ENCODE measurements around the gene ZNF292.

DNA sequence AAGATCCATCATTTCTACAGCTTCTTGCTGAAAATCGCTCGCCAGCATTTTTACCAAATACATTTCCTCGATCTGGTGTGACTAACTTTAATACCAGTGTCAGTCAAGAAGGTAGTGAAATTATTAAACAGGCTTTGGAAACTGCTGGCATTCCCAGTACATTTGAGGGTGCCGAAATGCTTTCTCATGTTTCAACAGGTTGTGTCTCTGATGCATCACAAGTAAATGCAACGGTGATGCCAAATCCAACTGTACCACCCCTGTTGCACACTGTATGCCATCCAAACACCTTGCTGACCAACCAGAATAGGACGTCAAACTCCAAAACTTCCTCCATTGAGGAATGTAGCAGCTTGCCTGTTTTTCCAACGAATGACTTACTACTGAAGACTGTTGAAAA is 102.6 kb downstream of the ZNF292 start:
- TF ChIP-seq, protein P1, sequence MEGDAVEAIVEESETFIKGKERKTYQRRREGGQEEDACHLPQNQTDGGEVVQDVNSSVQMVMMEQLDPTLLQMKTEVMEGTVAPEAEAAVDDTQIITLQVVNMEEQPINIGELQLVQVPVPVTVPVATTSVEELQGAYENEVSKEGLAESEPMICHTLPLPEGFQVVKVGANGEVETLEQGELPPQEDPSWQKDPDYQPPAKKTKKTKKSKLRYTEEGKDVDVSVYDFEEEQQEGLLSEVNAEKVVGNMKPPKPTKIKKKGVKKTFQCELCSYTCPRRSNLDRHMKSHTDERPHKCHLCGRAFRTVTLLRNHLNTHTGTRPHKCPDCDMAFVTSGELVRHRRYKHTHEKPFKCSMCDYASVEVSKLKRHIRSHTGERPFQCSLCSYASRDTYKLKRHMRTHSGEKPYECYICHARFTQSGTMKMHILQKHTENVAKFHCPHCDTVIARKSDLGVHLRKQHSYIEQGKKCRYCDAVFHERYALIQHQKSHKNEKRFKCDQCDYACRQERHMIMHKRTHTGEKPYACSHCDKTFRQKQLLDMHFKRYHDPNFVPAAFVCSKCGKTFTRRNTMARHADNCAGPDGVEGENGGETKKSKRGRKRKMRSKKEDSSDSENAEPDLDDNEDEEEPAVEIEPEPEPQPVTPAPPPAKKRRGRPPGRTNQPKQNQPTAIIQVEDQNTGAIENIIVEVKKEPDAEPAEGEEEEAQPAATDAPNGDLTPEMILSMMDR (IDR thresholded peaks at IDR 0.05; ENCODE audit: borderline replicate concordance, extremely low read depth, low read length, poor library complexity, severe bottlenecking): no peak
- no peak for TF ChIP-seq EZH2 (IDR thresholded peaks at IDR 0.05; ENCODE audit: borderline replicate concordance, low read depth, low read length, severe bottlenecking)
